Panc1 (cell line): ENCODE measurements around the gene YIPF4. TPM values are rescaled to one million over a fixed set of nuclear protein-coding genes. Genes with fewer than 3 reads are reported as not detected.
"Not testable (repeated sequence)": the region's sequence is repeated elsewhere in the genome, so short reads cannot be mapped to it uniquely, and the experiment has no call there.

Experiments used
- ATAC-seq: fragments of 200-7000 bp; cut with Tn5 transposase; 2 replicates; pipeline ENCODE4 v1.9.1; 2020; ENCODE audit warnings: mild to moderate bottlenecking, moderate library complexity
- BruUV-seq: library from RNA; stranded (reverse); fragments of 400-500 nt; replicated peaks from 2 replicates; lab custom pipeline; 2021; lab: Mats Ljungman, UMichigan
- CTCF ChIA-PET: fragments of 300-600 bp; sonication (Branson Sonifier 250); formaldehyde crosslinking; loops from one replicate; lab custom pipeline; 2022; ENCODE audit warnings: antibody characterized with exemption; lab: Charles Lee
- POLR2A ChIA-PET: fragments of 300-600 bp; sonication (Branson Sonifier 250); formaldehyde crosslinking; loops from one replicate; lab custom pipeline; 2022; ENCODE audit warnings: antibody characterized with exemption; lab: Charles Lee
- DNase-seq: peaks from one replicate; pipeline ENCODE4 v3.0.0-alpha.2; 2010; ENCODE audit warnings: low read depth, low spot score
- H3K27ac ChIP-seq: 2 replicates; pipeline ENCODE4 v1.5.1; 2011; ENCODE audit warnings: mild to moderate bottlenecking, low read length, inconsistent platforms
- H3K27me3 ChIP-seq: fragments of 200-500 bp; sonication (Bioruptor generic); 2 replicates; pipeline ENCODE4 v1.6.0; 2014; ENCODE audit warnings: low read length, inconsistent platforms; ENCODE audit not compliant: control insufficient read depth, insufficient read depth
- H3K36me3 ChIP-seq: fragments of 200-500 bp; sonication (Bioruptor generic); 2 replicates; pipeline ENCODE4 v1.5.1; 2014; ENCODE audit warnings: inconsistent platforms, mild to moderate bottlenecking, low read length, moderate library complexity; ENCODE audit not compliant: control insufficient read depth, insufficient read depth
- H3K4me1 ChIP-seq: 2 replicates; pipeline ENCODE4 v1.5.1; 2011; ENCODE audit warnings: inconsistent platforms, mild to moderate bottlenecking, low read length, moderate library complexity; ENCODE audit not compliant: control insufficient read depth, insufficient read depth
- H3K4me3 ChIP-seq, 2 experiments: 2 replicates each; pipeline ENCODE4 v1.5.1; 2011 to 2012; ENCODE audit warnings: low read depth in 2 of 2, low read length in 2 of 2, mild to moderate bottlenecking in 2 of 2, inconsistent platforms in 1 of 2, moderate library complexity in 1 of 2
- H3K9me3 ChIP-seq: fragments of 200-500 bp; sonication (Bioruptor generic); 2 replicates; pipeline ENCODE4 v1.5.1; 2014; ENCODE audit warnings: low read depth, mild to moderate bottlenecking, inconsistent platforms, low read length, moderate library complexity; ENCODE audit not compliant: control insufficient read depth, insufficient read depth
- CTCF ChIP-seq: fragments of 450-650 bp; IDR thresholded peaks from 2 replicates; pipeline ENCODE4 v1.5.1; 2017; ENCODE audit warnings: mild to moderate bottlenecking
- POLR2AphosphoS5 ChIP-seq: IDR thresholded peaks from 2 replicates; pipeline ENCODE4 v1.6.1; 2012; ENCODE audit warnings: mild to moderate bottlenecking, low read depth, low read length, moderate library complexity
- REST ChIP-seq, 2 experiments: IDR thresholded peaks; 2 replicates each; pipeline ENCODE4 v1.6.1; 2011 to 2012; ENCODE audit warnings: low read depth in 2 of 2, control low read depth in 1 of 2, low read length in 1 of 2, mild to moderate bottlenecking in 1 of 2, moderate library complexity in 1 of 2; ENCODE audit not compliant: insufficient read depth in 1 of 2
- SIN3A ChIP-seq: IDR thresholded peaks from 2 replicates; pipeline ENCODE4 v1.6.1; 2012; ENCODE audit warnings: low read depth, mild to moderate bottlenecking, low read length, moderate library complexity, borderline replicate concordance; ENCODE audit not compliant: insufficient read depth
- TCF7L2 ChIP-seq: IDR thresholded peaks from 2 replicates; pipeline ENCODE4 v1.6.1; 2011; ENCODE audit warnings: mild to moderate bottlenecking, low read depth, low read length, inconsistent platforms
- in situ Hi-C: cut with HindIII; loops from 2 replicates; pipeline ENCODE4 v1.10.0; 2016; ENCODE audit warnings: low sequenced_read_pairs, low pct_unique_long_range_greater_than_20kb
- intact Hi-C: fragments of 100-400 bp; cut with micrococcal nuclease; formaldehyde crosslinking; loops from one replicate; pipeline ENCODE4 v1.10.0; 2022; ENCODE audit not compliant: unreplicated experiment
- total RNA-seq: library from RNA; stranded (reverse); gene quantifications from one replicate; pipeline ENCODE4 v1.2.1, GENCODE V29; 2021; ENCODE audit not compliant: unreplicated experiment

Gene YIPF4
- total RNA-seq, 1 experiment from 2014 or later = 45.9 TPM

GRCh38 chr2:32274289-32274688 is 3.4 kb upstream of the YIPF4 start:
- no peak for ATAC-seq
- no peaks in the 10 kb centered on the region; the same call in 1 of the 2 replicates for H3K36me3 ChIP-seq
- no TSS peak for BruUV-seq
- TF ChIP-seq CTCF = no peak
- TF ChIP-seq TCF7L2 = no peak
- no peak for TF ChIP-seq REST (IDR thresholded peaks at IDR 0.05; ENCODE audit: insufficient read depth in 1 of 2, low read depth in 2 of 2, low read length in 1 of 2)
- no peak for TF ChIP-seq POLR2AphosphoS5
- no peak for TF ChIP-seq SIN3A
- H3K4me1 ChIP-seq = peaks cover 4% of the 10 kb centered on the region; the same call in 1 of the 2 replicates
- no peak overlapping the region for H3K4me3 ChIP-seq
- no peaks in the 10 kb centered on the region for H3K27me3 ChIP-seq
- CTCF ChIA-PET = no interaction called here
- DNase-seq = no peak
- in situ Hi-C loops = no loop called here
- H3K9me3 ChIP-seq = no peaks in the 10 kb centered on the region
- intact Hi-C loops = loop anchor here (10.0 kb wide), 1 partner anchor 819 kb away; no protein-coding TSS in a partner anchor
- POLR2A ChIA-PET = interaction anchor here (0.6 kb wide), 1 partner anchor 9 kb away, joined by 3 read pairs; the partner anchor contains the start of gene NLRC4
- no peak overlapping the region for H3K27ac ChIP-seq

GRCh38 chr2:32275790-32276189 is 1.9 kb upstream of the YIPF4 start:
- ATAC-seq, in situ Hi-C loops, H3K27me3 ChIP-seq, DNase-seq, H3K4me1 ChIP-seq, H3K27ac ChIP-seq, CTCF ChIA-PET, H3K4me3 ChIP-seq, BruUV-seq, POLR2A ChIA-PET, H3K9me3 ChIP-seq, H3K36me3 ChIP-seq: not testable (repeated sequence)
- intact Hi-C loops = loop anchor here (10.0 kb wide), 1 partner anchor 821 kb away; no protein-coding TSS in a partner anchor

GRCh38 chr2:32277363-32277673 is 386 bp upstream of the YIPF4 start:
- no peaks in the 10 kb centered on the region for H3K27me3 ChIP-seq
- TF ChIP-seq REST (IDR thresholded peaks at IDR 0.05; ENCODE audit: insufficient read depth in 1 of 2, low read depth in 2 of 2, low read length in 1 of 2) (no peak), TCF7L2 (no peak), CTCF (no peak)
- H3K4me1 ChIP-seq = peaks cover 4% of the 10 kb centered on the region; the same call in 1 of the 2 replicates
- no peaks in the 10 kb centered on the region for H3K9me3 ChIP-seq
- DNase-seq (no peak), ATAC-seq (no peak)
- intact Hi-C loops (loop anchor here (10.0 kb wide), 1 partner anchor 823 kb away; no protein-coding TSS in a partner anchor), in situ Hi-C loops (no loop called here)
- peak overlapping the region; percentile 89 to 97 for H3K4me3 ChIP-seq
- ChIA-PET CTCF (no interaction called here), POLR2A (no interaction called here)
- peak overlapping the region; percentile 93 for H3K27ac ChIP-seq
- BruUV-seq = TSS peak; percentile 97
- H3K36me3 ChIP-seq = no peaks in the 10 kb centered on the region; the same call in 1 of the 2 replicates
